Colonic mucosa (tissue), 4 donors: ENCODE results near the gene ZNF23. TPM values are rescaled to one million over a fixed set of nuclear protein-coding genes. Genes with fewer than 3 reads are reported as not detected.

ENCODE experiments used
- DNase-seq: peaks from one replicate; pipeline ENCODE4 v3.0.0-alpha.2; 2020
- H3K27ac ChIP-seq: fragments of 200-600 bp; one replicate; pipeline ENCODE4 v1.8.0; 2021
- H3K27me3 ChIP-seq: fragments of 200-600 bp; one replicate; pipeline ENCODE4 v1.8.0; 2021
- H3K36me3 ChIP-seq: fragments of 200-600 bp; one replicate; pipeline ENCODE4 v1.8.0; 2021
- H3K4me1 ChIP-seq: fragments of 200-600 bp; one replicate; pipeline ENCODE4 v1.8.0; 2021; ENCODE audit warnings: mild to moderate bottlenecking
- H3K4me3 ChIP-seq: fragments of 200-600 bp; one replicate; pipeline ENCODE4 v1.8.0; 2021
- H3K9ac ChIP-seq, 2 donors: one replicate each; pipeline ENCODE4 v1.7.0; 2013; ENCODE audit warnings: control low read depth in 2 of 2, low read depth in 2 of 2, low read length in 2 of 2
- H3K9me3 ChIP-seq: fragments of 200-600 bp; one replicate; pipeline ENCODE4 v1.8.0; 2021
- intact Hi-C: fragments of 100-400 bp; cut with DNase I; formaldehyde crosslinking; loops from one replicate; pipeline ENCODE4 v1.14.1; 2022
- total RNA-seq, 2 donors: library from RNA; stranded (reverse); fragmentation: NEBNext Ultra II Directional in 1 of 2; extraction: Animal tissue kit (Norgen Biotek cat#: 25700) in 1 of 2; gene quantifications; one replicate each; pipeline ENCODE4 v1.2.1, GENCODE V29; 2021
- TF ChIP-seq, protein P1 (sequence below): fragments of 200-600 bp; IDR thresholded peaks from one replicate; pipeline ENCODE4 v1.8.0; 2022; ENCODE audit warnings: antibody characterized with exemption, mild to moderate bottlenecking
- donor health status: healthy.
- donor health status: DM: no; HTN: no; CAD: no.
- donor health status: DM: no; HTN: no; CAD: no.

ZNF23 gene
- total RNA-seq, 2 donors from 2014 or later: 5.8 to 6.4 TPM

DNA sequence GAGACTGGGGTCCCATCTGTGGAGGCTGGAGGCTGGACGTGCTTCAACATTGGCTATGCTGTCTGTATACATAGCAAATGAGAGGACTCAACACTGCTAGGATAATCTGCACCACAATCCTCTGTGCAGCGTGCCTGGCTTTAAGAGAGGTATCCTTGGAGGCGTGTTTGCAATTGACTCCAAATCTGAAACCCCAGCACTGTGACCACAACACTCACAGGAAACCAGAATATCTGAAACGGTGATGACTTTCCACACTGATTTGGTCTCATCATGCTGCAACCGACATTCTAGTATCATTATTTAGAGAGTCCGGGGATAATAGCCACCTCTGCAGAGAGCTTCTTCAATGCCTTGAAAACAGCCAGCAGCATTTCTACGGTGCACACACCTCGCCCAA, 55.3 kb downstream of the ZNF23 start:
- intact Hi-C loops: no loop called here
- no peaks in the 10 kb centered on the region for H3K36me3 ChIP-seq
- H3K4me1 ChIP-seq: no peaks in the 10 kb centered on the region
- H3K9ac ChIP-seq: no peak overlapping the region
- H3K4me3 ChIP-seq: no peak overlapping the region
- no peak for DNase-seq
- no peaks in the 10 kb centered on the region for H3K9me3 ChIP-seq
- TF ChIP-seq, protein P1, sequence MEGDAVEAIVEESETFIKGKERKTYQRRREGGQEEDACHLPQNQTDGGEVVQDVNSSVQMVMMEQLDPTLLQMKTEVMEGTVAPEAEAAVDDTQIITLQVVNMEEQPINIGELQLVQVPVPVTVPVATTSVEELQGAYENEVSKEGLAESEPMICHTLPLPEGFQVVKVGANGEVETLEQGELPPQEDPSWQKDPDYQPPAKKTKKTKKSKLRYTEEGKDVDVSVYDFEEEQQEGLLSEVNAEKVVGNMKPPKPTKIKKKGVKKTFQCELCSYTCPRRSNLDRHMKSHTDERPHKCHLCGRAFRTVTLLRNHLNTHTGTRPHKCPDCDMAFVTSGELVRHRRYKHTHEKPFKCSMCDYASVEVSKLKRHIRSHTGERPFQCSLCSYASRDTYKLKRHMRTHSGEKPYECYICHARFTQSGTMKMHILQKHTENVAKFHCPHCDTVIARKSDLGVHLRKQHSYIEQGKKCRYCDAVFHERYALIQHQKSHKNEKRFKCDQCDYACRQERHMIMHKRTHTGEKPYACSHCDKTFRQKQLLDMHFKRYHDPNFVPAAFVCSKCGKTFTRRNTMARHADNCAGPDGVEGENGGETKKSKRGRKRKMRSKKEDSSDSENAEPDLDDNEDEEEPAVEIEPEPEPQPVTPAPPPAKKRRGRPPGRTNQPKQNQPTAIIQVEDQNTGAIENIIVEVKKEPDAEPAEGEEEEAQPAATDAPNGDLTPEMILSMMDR: no peak
- no peaks in the 10 kb centered on the region for H3K27me3 ChIP-seq
- no peak overlapping the region for H3K27ac ChIP-seq

DNA sequence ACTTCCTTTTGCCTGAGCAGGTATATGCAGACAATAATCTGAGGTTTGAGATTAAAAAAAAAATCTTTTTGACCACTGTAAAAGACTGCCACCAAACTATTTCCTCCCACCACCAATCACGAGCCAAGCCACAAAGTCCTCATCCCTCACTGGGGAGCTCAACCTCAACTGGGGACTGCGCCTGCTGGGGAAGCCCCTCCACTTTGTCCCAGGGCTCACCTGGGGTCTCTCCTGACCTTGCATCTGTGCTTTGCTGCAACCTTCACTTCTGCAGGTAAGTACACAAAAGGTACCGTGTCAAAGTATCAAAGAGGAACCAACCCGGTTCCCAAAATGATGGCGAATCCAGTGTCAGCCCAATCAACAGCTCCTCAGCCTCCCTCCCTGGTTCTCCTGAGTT, 55.7 kb downstream of the ZNF23 start:
- Histone ChIP-seq H3K9me3 (no peaks in the 10 kb centered on the region), H3K27ac (no peak overlapping the region), H3K4me3 (no peak overlapping the region), H3K36me3 (no peaks in the 10 kb centered on the region), H3K4me1 (no peaks in the 10 kb centered on the region), H3K9ac (no peak overlapping the region), H3K27me3 (no peaks in the 10 kb centered on the region)
- TF ChIP-seq, protein P1: no peak
- DNase-seq: no peak
- intact Hi-C loops: no loop called here

DNA sequence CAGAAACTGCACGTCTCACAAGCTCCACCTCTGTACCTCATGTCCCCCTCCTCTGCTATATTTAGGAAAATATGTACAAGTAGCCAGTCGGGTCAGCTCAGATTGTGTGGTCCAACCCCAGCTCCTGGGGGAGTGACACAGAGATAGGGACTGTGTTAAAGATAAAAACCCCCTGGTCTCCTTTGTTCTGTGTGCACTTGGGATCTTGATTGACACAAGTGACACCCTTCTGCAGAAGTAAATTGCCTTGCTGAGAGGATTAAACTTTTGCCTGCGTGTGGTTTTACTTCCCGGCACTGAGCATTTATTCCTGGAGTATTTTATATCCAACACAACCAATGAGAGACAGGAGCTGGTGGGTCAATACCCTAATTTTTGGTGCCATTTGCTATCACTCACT, 57.7 kb downstream of the ZNF23 start:
- no peak overlapping the region for H3K9ac ChIP-seq
- no peak overlapping the region for H3K4me3 ChIP-seq
- H3K36me3 ChIP-seq: no peaks in the 10 kb centered on the region
- intact Hi-C loops: no loop called here
- TF ChIP-seq, protein P1: no peak
- no peak for DNase-seq
- no peak overlapping the region for H3K27ac ChIP-seq
- no peaks in the 10 kb centered on the region for H3K27me3 ChIP-seq
- H3K4me1 ChIP-seq: no peaks in the 10 kb centered on the region
- H3K9me3 ChIP-seq: no peaks in the 10 kb centered on the region

DNA sequence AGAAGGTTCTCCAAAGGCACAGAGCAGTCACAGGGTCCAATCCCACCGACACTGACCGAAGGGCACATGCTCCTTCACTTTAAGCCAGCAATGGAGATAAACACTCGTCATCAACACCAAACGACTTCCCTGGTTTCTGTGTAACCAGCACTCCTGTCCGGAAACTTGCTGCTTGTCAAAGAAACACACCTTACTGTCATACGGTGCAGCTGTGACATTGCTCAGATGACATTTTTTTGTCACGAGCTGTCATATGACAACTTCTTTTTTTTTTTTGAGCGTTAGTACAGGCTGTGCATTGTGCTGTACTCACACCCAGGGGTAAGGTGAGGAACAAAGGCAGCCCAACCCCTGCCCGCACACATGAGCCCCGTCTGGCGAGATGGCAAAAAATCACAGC, 59.4 kb downstream of the ZNF23 start:
- no peak overlapping the region for H3K9ac ChIP-seq
- H3K27me3 ChIP-seq: no peaks in the 10 kb centered on the region
- H3K4me1 ChIP-seq: no peaks in the 10 kb centered on the region
- intact Hi-C loops: no loop called here
- TF ChIP-seq, protein P1: no peak
- H3K36me3 ChIP-seq: no peaks in the 10 kb centered on the region
- H3K4me3 ChIP-seq: no peak overlapping the region
- no peak overlapping the region for H3K27ac ChIP-seq
- DNase-seq: no peak
- no peaks in the 10 kb centered on the region for H3K9me3 ChIP-seq

DNA sequence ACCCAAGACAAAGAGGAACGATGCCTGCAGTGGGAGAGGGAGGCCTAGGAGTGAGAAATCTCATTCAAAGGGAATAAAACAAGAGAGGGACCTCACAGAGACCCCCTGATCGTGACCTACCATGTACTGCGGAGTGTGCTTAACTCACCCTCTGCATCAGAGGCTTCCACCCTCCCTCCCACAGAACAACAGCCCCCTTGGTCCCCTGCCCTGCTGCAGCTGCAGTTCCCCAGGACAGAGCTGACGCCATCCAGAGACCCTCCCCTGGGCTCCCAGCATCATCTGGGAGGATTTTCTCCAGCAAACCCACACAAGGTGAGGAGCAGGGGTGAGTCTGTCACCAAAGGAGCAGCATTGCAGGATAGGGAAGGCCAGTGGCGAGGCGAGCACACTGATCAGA, 60.0 kb downstream of the ZNF23 start:
- TF ChIP-seq, protein P1: no peak

More for the DNA sequence above, 60.0 kb downstream of the ZNF23 start:
- Histone ChIP-seq H3K4me1 (no peaks in the 10 kb centered on the region), H3K9ac (no peak overlapping the region), H3K27ac (no peak overlapping the region), H3K27me3 (no peaks in the 10 kb centered on the region), H3K4me3 (no peak overlapping the region), H3K36me3 (no peaks in the 10 kb centered on the region), H3K9me3 (no peaks in the 10 kb centered on the region)
- DNase-seq: no peak
- intact Hi-C loops: no loop called here
